GM23338 (cell line): Measurements from ENCODE around the gene IL1F10. TPM values are rescaled to one million over a fixed set of nuclear protein-coding genes. Genes with fewer than 3 reads are reported as not detected.

Experiments
- ATAC-seq: fragments of 200-7000 bp; cut with Tn5 transposase; 3 replicates; pipeline ENCODE4 v1.9.1; 2020
- DNase-seq: peaks from one replicate; pipeline ENCODE4 v3.0.0-alpha.2; 2015; ENCODE audit warnings: low spot score
- H2AFZ ChIP-seq: fragments of 200-600 bp; sonication (generic); 2 replicates; pipeline ENCODE4 v1.8.0; 2016; ENCODE audit warnings: antibody characterized with exemption, mild to moderate bottlenecking, moderate library complexity
- H3F3A ChIP-seq: fragments of 200-600 bp; sonication (generic); replicated peaks from 2 replicates; pipeline ENCODE4 v1.8.0; 2017; ENCODE audit warnings: antibody characterized with exemption, mixed run types, low read depth
- H3K27ac ChIP-seq: fragments of 200-600 bp; sonication (generic); 2 replicates; pipeline ENCODE4 v1.6.1; 2016; ENCODE audit warnings: low read depth
- H3K27me3 ChIP-seq: fragments of 200-600 bp; sonication (generic); 2 replicates; pipeline ENCODE4 v1.8.0; 2016; ENCODE audit warnings: mild to moderate bottlenecking, mixed run types, moderate library complexity; ENCODE audit not compliant: insufficient read depth
- H3K36me3 ChIP-seq: fragments of 200-600 bp; sonication (generic); 2 replicates; pipeline ENCODE4 v1.8.0; 2016; ENCODE audit warnings: mild to moderate bottlenecking; ENCODE audit not compliant: insufficient read depth
- H3K4me1 ChIP-seq: fragments of 200-600 bp; sonication (generic); 2 replicates; pipeline ENCODE4 v1.8.0; 2016; ENCODE audit warnings: mild to moderate bottlenecking, moderate library complexity; ENCODE audit not compliant: insufficient read depth
- H3K4me2 ChIP-seq: fragments of 200-600 bp; sonication (generic); 2 replicates; pipeline ENCODE4 v1.7.1; 2017; ENCODE audit warnings: mixed run types
- H3K4me3 ChIP-seq: fragments of 200-600 bp; sonication (generic); 2 replicates; pipeline ENCODE4 v1.6.1; 2016; ENCODE audit warnings: mixed run types
- H3K79me2 ChIP-seq: fragments of 200-600 bp; sonication (generic); replicated peaks from 2 replicates; pipeline ENCODE4 v1.8.0; 2017; ENCODE audit warnings: mild to moderate bottlenecking; ENCODE audit not compliant: insufficient read depth
- H3K9me2 ChIP-seq: fragments of 200-600 bp; sonication (generic); 2 replicates; pipeline ENCODE4 v1.8.0; 2017; ENCODE audit not compliant: insufficient read depth
- H4K20me1 ChIP-seq: fragments of 200-600 bp; sonication (generic); replicated peaks from 2 replicates; pipeline ENCODE4 v1.8.0; 2017; ENCODE audit warnings: mild to moderate bottlenecking; ENCODE audit not compliant: insufficient read depth
- H3K27ac Mint-ChIP-seq: 2 replicates; pipeline ENCODE4 v1.8.0; 2020; ENCODE audit warnings: inconsistent platforms, mild to moderate bottlenecking, moderate library complexity, mixed read lengths
- H3K27me3 Mint-ChIP-seq: 3 replicates; pipeline ENCODE4 v1.8.0; 2022; ENCODE audit warnings: low read depth, mild to moderate bottlenecking, moderate library complexity, mixed read lengths, inconsistent platforms; ENCODE audit not compliant: insufficient read depth, poor library complexity
- H3K36me3 Mint-ChIP-seq: 3 replicates; pipeline ENCODE4 v1.8.0; 2021; ENCODE audit warnings: low read depth, mild to moderate bottlenecking, inconsistent platforms, moderate library complexity, mixed read lengths
- H3K4me1 Mint-ChIP-seq: 3 replicates; pipeline ENCODE4 v1.8.0; 2020; ENCODE audit warnings: mild to moderate bottlenecking, inconsistent platforms, mixed read lengths
- H3K4me3 Mint-ChIP-seq: 3 replicates; pipeline ENCODE4 v1.8.0; 2021; ENCODE audit warnings: moderate library complexity, mild to moderate bottlenecking, inconsistent platforms, mixed read lengths
- H3K9me3 Mint-ChIP-seq: 3 replicates; pipeline ENCODE4 v1.8.0; 2020; ENCODE audit warnings: moderate library complexity, mild to moderate bottlenecking, inconsistent platforms, mixed read lengths
- CREB1 ChIP-seq: fragments of 250-450 bp; sonication (Bioruptor Pico); IDR thresholded peaks from 2 replicates; pipeline ENCODE4 v1.5.0; 2020; ENCODE audit warnings: low read depth, mild to moderate bottlenecking, moderate library complexity
- CTCF ChIP-seq, 2 experiments: fragments of 200-600 bp in 1 of 2; sonication (generic) in 1 of 2; conservative IDR thresholded peaks; 2 replicates each; pipeline versions ENCODE4 v1.5.1 to v1.6.1; 2016 to 2017; ENCODE audit warnings: antibody characterized with exemption in 2 of 2, low read depth in 2 of 2, mild to moderate bottlenecking in 2 of 2, moderate library complexity in 1 of 2
- EZH2 ChIP-seq: fragments of 200-600 bp; sonication (generic); IDR thresholded peaks from one replicate; pipeline ENCODE4 v1.8.0; 2017; ENCODE audit warnings: antibody characterized with exemption, mild to moderate bottlenecking, low read depth; ENCODE audit not compliant: unreplicated experiment
- EZH2phosphoT487 ChIP-seq: fragments of 200-600 bp; sonication (generic); IDR thresholded peaks from one replicate; pipeline ENCODE4 v1.8.1; 2018; ENCODE audit warnings: antibody characterized with exemption; ENCODE audit not compliant: unreplicated experiment
- NANOG ChIP-seq: IDR thresholded peaks from 2 replicates; pipeline ENCODE4 v1.6.1; 2016; ENCODE audit warnings: antibody characterized with exemption, borderline replicate concordance
- POLR2AphosphoS5 ChIP-seq: IDR thresholded peaks from 2 replicates; pipeline ENCODE4 v1.6.1; 2016; ENCODE audit warnings: antibody characterized with exemption, low read depth
- STAT1 ChIP-seq: IDR thresholded peaks from one replicate; pipeline ENCODE4 v1.6.1; 2016; ENCODE audit warnings: antibody characterized with exemption; ENCODE audit not compliant: unreplicated experiment
- ZNF331 ChIP-seq: fragments of 250-450 bp; sonication (Bioruptor Pico); IDR thresholded peaks from 2 replicates; pipeline ENCODE4 v1.5.0; 2020; ENCODE audit warnings: low read depth, mild to moderate bottlenecking, moderate library complexity
- ZNF462 ChIP-seq: fragments of 250-450 bp; sonication (Bioruptor Pico); IDR thresholded peaks from 2 replicates; pipeline ENCODE4 v1.5.0; 2020; ENCODE audit warnings: mild to moderate bottlenecking, moderate library complexity
- polyA plus RNA-seq: library from polyadenylated mRNA; unstranded; fragments of >200 nt; fragmentation: Nextera tagmentation; extraction: Ambion mirVana; gene quantifications from 2 replicates; pipeline ENCODE4 v1.2.1, GENCODE V29; 2016
- total RNA-seq: library from RNA; depleted of rRNA; stranded (reverse); fragments of >200 nt; shearing (Covaris generic); gene quantifications from 2 replicates; pipeline ENCODE4 v1.2.3, GENCODE V29; 2014

Gene IL1F10
- total and polyA plus RNA-seq, 2 experiments from 2014 or later: not detected

DNA sequence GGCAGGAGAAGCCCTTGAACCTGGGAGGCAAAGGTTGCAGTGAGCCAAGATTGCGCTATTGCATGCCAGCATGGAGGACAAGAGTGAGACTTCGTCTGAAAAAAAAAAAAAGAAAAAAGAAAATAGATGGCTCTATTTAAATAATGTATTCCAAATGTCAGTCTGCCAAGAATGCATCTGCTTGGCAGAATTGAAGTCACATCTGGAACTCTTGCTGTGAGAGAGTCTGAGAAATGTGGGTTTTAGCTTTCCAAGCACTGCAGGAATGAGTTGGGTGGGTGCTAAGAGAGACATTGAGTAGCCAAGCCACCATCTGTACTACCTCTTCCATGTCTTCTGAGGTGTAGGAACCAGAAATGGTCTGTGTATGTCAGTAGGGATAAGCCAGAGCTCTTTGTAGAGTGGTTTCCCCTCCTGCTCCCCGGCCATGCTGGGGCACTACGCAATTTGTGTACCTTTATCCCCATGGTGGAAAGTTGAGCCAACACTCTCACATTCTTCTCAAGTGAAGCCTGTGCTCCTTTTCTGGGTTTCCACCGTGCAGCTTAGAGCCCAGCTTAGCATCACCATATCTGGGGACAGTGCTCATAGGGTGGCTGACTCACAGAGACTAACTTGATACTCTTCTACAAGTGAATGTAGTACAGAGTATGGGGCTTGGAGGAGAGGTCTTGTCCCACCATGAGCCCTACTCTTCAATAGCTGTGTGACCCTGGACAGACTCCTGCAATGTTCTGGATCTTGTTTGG is 25.3 kb downstream of the IL1F10 start:
- Histone ChIP-seq H3K9me2 (no peaks in the 10 kb centered on the region; the same call in 1 of the 2 replicates), H3F3A (no peaks in the 10 kb centered on the region), H3K4me3 (no peak overlapping the region), H3K4me2 (no peak overlapping the region), H3K27ac (no peak overlapping the region), H3K4me1 (no peaks in the 10 kb centered on the region), H3K27me3 (no peaks in the 10 kb centered on the region), H4K20me1 (no peaks in the 10 kb centered on the region), H3K79me2 (no peaks in the 10 kb centered on the region), H2AFZ (no peak overlapping the region), H3K36me3 (no peaks in the 10 kb centered on the region)
- H3K9me3 Mint-ChIP-seq: peaks cover 15% of the 10 kb centered on the region
- H3K4me1 Mint-ChIP-seq: no peaks in the 10 kb centered on the region
- 0 out of 3 replicates have a peak, but pooled peaks cover 2% of the 10 kb centered on the region for H3K36me3 Mint-ChIP-seq
- DNase-seq: no peak
- no peak for TF ChIP-seq POLR2AphosphoS5
- no peak for TF ChIP-seq CREB1 (CRISPR knock-in tag)
- TF ChIP-seq EZH2: no peak
- no peak for TF ChIP-seq ZNF462 (CRISPR knock-in tag)
- no peak for TF ChIP-seq NANOG
- TF ChIP-seq CTCF (conservative IDR thresholded peaks at IDR 0.05; ENCODE audit: low read depth in 2 of 2): no peak
- TF ChIP-seq EZH2phosphoT487: no peak
- no peak for TF ChIP-seq STAT1
- no peak for TF ChIP-seq ZNF331 (CRISPR knock-in tag)
- no peaks in the 10 kb centered on the region for H3K27me3 Mint-ChIP-seq
- no peak overlapping the region for H3K27ac Mint-ChIP-seq
- no peak overlapping the region for H3K4me3 Mint-ChIP-seq
- no peak for ATAC-seq
